Activated T-cell treated with anti-CD3 and anti-CD28 coated beads for 4 hours (primary cell): Measurements from ENCODE around the gene BMERB1.
"Not testable (repeated sequence)": the region's sequence is repeated elsewhere in the genome, so short reads cannot be mapped to it uniquely, and the experiment has no call there.

Source experiments
- DNase-seq: peaks from one replicate; pipeline ENCODE4 v3.0.0-alpha.2; 2020

The BMERB1 gene

DNA sequence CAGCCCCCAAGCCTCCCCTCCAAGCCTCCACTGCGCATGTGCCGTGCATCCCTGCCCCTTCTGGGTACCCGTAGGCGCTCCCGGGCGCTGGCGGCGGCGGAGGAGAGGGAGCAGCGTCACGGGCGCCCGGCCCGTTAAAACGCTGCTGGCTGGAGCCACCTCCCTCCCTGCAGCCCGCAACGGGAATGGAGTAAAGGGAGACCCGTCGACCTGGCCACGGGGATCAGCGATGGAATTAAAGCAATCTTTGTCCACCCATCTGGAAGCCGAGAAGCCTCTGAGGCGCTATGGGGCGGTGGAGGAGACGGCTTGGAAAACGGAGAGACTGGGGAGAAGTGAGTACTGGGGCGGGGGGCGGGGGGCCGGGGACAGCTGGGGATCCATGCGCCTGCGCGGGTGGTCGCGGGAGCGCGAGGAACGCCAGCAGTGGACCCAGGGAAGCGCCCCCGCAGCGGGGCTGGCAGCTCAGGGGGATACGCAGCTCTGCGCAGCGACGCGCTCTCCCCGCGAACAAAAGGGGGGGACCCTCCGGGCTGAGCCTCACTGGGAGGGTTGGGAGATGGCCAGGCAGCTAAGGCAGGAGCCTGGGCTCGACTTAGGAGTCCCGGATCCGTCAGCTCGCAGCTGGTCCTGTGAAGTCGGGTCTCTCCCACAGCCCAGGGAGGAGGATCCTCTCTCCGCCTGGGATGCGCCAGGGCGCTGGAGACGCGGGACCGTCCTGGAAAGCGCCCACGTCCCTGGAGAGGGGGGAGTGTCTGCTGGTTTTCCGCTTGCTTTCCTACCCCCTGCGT lies at the start of gene BMERB1:
BMERB1 (plus strand) TSS at position 164 of the 791 bp plus-strand sequence; CDS start at position 230, 66 bp downstream.
- peak; percentile 33 for DNase-seq

DNA sequence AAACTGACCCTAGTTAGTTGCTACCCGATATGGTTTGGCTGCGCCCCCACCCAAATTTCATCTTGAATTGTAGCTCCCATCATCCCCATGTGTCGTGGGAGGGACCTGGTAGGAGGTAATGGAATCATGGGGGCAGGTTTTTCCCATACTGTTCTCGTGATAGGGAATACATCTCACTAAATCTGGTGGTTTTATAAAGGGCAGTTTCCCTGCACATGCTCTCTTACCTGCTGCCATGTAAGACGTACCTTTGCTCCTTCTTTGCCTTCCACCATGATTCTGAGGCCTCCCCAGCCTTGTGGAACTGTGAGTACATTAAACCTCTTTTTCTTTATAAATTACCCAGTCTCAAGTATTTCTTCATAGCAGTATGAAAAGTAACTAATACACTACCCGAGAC lies 46.3 kb upstream of the BMERB1 start:
- not testable (repeated sequence) for DNase-seq

GRCh38 chr16:15389916-15390315 lies 44.5 kb upstream of the BMERB1 start:
- DNase-seq = not testable (repeated sequence)

DNA sequence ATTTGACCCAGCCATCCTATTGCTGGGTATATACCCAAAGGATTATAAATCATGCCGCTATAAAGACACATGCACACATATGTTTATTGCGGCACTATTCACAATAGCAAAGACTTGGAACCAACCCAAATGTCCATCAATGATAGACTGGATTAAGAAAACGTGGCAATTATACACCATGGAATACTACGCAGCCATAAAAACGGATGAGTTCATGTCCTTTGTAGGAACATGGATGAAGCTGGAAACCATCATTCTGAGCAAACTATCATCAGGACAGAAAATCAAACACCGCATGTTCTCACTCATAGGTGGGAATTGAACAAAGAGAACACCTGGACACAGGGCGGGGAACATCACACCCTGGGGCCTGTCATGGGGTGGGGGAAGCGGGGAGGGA lies 41.4 kb upstream of the BMERB1 start:
- DNase-seq = not testable (repeated sequence)

DNA sequence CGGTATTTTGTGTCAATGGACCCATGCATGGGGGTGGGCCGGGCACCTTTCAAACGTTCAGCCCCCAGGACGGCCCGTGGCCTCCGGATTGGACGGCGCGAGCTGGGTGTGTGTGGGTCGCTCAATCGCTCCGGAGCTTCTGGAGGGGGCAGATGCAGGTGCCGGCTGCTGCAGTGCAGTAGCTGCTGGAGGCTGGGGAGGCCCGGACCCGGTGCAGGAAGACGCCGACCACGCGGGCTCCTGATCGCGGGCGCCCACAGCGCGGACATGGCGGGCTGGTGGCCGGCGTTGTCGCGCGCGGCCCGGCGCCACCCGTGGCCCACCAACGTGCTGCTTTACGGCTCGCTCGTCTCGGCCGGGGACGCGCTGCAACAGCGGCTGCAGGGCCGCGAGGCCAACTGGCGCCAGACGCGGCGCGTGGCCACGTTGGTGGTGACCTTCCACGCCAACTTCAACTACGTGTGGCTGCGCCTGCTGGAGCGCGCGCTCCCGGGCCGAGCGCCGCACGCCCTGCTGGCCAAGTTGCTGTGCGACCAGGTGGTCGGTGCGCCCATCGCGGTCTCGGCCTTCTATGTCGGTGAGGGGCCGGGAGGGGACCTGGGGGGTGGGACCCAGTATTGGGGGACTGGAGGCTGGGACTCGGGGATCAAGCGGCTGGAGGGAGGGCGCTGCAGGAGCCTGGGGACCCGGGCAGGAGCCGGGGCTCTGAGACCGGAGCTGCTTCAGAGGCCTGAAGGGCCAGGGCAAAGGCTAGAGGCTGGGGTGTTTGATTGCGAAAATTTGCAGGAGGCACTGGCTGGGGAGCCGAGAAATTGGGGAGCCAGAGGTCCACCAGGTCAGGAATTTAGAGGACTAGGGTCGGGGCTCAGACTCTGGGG lies 38.5 kb upstream of the BMERB1 start, which contains the start of gene MPV17L:
MPV17L (plus strand) TSS at position 124 of the 878 bp plus-strand sequence; CDS start at position 268, 144 bp downstream.
- DNase-seq = not testable (repeated sequence)

GRCh38 chr16:15396509-15396829 lies 37.9 kb upstream of the BMERB1 start:
- not testable (repeated sequence) for DNase-seq

- DNase-seq = no peak
Observed at GRCh38 chr16:15396948-15397594, 37.3 kb upstream of the BMERB1 start.

DNA sequence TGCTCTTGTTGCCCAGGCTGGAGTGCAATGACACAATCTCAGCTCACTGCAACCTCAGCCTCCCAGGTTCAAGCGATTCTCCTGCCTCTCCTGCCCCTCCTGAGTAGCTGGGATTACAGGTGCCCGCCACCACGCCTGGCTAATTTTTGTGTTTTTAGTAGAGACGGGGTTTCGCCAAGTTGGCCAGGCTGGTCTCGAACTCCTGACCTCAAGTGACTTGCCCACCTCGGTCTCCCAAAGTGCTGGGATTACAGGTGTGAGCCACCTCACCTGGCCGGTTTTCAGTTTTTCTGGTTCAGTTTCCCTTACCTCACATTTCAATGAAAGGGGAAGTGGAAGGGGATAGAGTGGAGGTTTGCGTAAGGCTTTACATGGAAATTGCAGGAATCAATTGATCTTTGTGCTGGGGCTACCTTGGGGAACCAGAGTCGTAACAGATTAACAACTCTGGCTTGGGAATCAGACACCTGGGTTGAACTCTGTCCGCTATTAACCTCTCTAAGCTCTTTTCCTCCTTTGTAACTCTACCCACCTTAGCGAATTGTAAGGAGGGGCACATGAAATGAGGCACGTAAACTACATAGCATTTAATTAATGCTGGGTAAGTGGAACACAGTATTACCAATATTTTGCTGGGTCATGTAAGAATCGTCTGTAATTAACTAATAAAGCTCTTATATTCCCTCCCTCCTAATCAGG lies 35.6 kb upstream of the BMERB1 start:
- no peak for DNase-seq

DNA sequence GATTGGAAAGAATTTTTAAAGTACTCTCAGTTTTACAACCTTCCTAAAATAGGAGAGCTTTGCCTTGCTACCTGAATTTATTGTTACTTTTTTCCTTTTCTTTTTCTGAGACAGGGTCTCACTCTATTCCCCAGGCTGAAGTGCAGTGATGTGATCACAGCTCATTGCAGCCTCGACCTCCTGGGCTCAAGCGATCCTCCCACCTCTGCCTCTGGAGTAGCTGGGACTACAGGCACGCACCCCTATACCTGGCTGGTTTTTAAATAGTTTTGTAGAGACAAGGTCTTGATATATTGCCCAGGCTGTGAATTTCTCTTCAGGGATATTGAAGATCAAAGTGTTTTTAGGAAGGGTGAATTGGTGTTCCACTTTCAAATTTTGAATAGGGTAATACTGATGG lies 35.1 kb upstream of the BMERB1 start:
- DNase-seq = no peak

DNA sequence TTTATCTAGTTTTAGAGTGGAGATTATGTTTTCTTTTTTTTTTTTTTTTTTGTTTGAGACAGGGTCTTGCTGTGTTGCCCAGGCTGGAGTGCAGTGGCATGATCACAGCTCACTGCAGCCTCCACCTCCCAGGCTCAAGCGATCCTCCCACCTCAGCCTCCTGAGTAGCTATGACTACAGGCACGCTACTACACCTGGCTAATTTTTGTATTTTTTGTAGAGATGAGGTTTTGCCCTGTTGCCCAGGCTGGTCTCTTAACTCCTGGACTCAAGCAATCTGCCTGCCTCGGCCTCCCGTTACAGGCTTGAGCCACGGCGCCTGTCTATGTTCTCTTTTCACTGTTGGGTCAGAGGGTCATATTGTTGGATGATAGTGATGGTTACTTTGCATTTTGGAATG lies 34.1 kb upstream of the BMERB1 start:
- DNase-seq = not testable (repeated sequence)

DNA sequence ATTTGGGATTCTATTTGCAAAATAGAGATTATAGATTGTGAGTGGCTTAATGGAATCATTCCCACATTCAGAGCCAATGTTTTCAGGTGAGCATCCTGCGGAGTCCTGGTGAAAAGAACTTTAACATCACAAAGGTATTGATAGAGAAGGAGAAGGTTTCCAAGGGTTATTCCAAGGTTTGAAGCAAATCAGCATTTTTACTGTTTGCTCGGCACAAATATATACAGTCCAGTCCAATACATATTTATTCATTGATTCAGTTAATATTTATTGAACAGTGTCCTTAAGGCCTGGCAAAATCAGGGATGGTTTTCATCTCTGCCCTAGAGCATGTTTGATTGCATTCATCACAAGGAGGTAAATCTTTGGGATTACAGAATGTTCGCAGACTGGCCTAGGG lies 32.4 kb upstream of the BMERB1 start:
- DNase-seq = no peak

DNA sequence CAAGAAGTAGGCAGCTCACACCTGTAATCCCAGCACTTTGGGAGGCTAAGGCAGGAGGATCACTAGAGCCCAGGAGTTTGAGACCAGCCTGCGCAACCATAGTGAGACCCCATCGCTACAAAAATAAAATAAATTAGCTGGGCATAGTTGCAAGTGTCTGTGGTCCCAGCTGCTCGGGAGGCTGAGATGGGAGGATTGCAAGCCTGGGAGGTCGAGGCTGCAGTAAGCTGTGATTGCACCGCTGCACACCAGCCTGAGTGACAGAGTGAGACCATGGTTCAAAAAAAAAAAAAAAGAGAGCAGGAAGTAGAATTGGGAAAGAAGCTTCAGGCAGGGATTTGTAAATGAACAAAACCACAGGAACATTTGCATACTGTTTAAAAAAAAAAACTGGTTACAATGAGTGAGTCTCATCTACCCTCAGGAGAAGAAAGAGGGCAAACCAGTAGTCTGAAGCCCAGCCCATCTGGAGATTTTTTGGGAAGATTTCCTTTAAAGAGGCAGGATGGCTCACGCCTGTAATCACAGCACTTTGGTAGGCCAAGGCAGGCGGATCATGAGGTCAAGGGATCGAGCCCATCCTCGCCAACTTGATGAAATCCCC lies 30.9 kb upstream of the BMERB1 start:
- no peak for DNase-seq

GRCh38 chr16:15404091-15404490 lies 30.3 kb upstream of the BMERB1 start:
- DNase-seq = not testable (repeated sequence)

DNA sequence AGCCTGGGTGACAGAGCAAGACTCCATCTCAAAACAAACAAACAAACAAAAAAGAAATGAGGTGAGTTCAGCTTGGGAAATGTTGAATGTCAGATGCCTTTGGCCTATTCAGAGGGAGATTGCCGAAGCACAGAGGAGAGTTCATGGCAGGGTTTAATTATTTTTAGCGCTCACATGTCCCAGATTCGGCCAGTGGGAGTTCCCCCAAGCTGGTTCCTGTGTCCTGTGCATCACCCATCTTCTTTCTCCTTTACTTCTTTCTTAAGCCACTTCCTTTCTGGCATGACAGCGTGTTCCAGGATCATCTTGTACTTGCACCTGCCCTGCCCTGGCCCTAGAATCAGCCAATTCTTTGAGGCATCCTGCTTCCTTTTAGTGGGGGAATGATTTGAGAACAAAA lies 29.6 kb upstream of the BMERB1 start:
- no peak for DNase-seq

- DNase-seq = not testable (repeated sequence)
Observed at GRCh38 chr16:15407756-15408155, 26.6 kb upstream of the BMERB1 start.

- DNase-seq = not testable (repeated sequence)
Observed at GRCh38 chr16:15409476-15409875, 24.9 kb upstream of the BMERB1 start.

- DNase-seq = no peak
Observed at GRCh38 chr16:15415511-15415985, 18.8 kb upstream of the BMERB1 start.

DNA sequence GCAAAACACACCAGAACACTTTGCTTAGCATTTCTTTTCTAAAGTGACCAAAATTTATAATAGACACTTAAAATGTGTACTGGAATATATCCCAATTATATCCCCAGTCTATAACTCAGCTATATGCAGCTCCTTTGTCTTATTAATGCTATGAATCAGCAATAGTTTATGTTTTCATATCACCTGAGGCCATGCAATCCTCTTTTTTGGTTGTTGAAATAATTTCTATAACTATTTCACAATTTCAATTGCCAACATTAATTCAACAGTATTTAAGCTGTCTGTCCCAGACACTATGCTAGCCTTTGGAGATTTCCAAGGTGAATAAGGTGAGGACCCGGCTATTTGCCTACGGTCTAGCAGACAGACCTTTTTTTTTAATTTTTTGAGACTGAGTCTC lies 17.2 kb upstream of the BMERB1 start:
- no peak for DNase-seq

DNA sequence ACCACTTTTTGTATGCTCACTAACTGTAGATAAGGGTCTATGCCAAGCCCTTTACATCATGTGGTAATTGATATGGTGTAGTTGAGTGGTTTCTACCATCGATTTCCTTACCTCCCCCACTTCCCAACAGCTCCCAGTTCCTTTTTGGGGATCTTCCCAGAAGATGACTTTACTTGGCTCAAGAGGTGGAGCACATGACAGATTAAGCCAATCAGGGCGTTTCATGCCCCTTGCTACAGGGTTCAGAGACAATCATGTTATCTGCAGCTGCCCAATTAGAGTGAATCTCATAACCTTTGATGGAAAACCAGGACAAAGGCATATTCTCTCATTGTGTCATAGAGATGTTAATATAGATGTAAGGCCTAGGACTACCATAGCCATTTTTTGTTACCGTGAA lies 16.2 kb upstream of the BMERB1 start:
- DNase-seq = no peak

- DNase-seq = not testable (repeated sequence)
Observed at GRCh38 chr16:15421696-15422095, 12.7 kb upstream of the BMERB1 start.

GRCh38 chr16:15422222-15422621 lies 12.2 kb upstream of the BMERB1 start:
- DNase-seq = no peak

DNA sequence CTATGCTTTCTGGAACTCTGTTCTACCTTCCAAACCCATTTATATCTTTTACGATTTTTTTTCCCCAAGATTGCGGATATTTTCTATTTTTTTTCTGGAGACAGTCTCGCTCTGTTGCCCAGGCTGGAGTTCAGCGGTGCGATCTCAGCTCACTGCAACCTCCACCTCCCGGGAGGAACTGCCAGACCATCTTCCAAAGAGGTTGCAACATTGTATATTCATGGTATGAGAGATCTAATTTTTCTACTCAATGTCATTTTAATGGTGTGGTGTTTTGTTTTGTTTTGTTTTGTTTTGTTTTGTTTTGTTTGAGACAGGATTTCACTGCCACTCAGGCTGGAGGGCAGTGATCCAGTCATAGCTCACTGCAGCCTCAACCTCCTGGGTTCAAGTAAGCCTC lies 8.5 kb upstream of the BMERB1 start:
- no peak for DNase-seq
